Stimulated activated CD8-positive, alpha-beta memory T cell treated with anti-CD3 and anti-CD28 coated beads, Interleukin-7, amount 100 ng/mL, for 1 hour (primary cell): ENCODE data around the gene FEZF2.

ENCODE experiments used
- DNase-seq, 2 donors: peaks; one replicate each; pipeline ENCODE4 v3.0.0-alpha.2; 2020; ENCODE audit warnings: low read depth in 2 of 2

The FEZF2 gene

DNA sequence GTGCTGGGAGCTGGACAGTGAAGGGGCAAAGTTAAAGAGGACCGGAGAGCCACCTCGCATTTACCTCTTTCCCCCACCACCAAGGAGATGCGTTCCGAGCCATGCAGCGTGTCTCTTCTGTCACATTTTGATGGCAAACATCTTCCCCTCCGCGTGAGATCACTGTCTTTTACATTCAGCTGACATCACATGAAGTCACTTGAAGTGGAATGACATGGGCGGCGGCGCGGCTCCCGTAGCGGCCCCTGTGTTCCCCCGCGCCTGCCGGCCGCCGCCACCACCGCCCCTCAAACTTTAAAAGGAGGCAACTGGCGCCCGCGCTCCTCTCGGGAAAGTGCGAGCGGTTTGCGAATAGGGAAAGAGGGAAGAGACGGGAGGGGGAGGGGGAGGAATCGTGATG, at the start of gene FEZF2:
TSS of gene FEZF2 (minus strand) at position 336 of the 400 bp plus-strand sequence. CDS start 682 bp downstream, outside the sequence.
- DNase-seq: no peak

DNA sequence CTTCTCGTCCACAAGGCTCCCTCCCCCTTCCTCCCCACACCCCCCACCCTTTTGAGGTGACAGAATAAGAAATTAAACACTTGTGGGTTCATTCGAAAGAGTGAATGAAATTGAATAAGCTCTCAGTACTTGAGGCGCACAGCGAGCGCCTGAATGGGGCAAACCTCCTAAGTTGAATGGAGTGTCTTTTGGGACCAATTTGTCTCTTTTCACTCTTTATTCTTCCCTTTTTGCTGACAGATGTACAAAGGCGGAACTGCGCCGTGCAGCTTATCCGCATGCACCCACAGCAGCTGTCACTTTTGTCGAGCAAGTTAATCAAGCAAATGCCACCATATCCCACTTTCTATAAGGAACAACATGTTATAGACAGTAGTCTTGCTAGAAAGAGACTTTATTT, 47.9 kb upstream of the FEZF2 start:
- DNase-seq: no peak

DNA sequence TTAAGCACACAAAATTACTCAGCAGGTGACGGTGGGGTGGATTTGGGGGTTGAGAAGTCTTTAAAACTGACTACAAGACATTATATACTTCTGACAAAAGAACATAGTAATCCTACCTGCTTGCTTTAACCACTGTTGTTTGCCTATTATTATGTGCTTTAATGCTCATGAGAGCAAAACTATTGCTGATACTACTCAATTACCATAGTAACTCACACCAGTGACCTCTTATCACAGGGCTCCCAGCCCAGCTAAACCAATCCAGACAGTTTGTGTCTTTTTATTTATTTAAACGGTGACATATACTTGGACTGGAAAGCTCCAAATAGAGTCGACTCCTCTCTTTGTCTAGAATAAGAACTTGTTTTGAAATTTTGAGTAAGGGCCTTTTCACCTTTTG, 42.8 kb upstream of the FEZF2 start:
- no peak for DNase-seq

DNA sequence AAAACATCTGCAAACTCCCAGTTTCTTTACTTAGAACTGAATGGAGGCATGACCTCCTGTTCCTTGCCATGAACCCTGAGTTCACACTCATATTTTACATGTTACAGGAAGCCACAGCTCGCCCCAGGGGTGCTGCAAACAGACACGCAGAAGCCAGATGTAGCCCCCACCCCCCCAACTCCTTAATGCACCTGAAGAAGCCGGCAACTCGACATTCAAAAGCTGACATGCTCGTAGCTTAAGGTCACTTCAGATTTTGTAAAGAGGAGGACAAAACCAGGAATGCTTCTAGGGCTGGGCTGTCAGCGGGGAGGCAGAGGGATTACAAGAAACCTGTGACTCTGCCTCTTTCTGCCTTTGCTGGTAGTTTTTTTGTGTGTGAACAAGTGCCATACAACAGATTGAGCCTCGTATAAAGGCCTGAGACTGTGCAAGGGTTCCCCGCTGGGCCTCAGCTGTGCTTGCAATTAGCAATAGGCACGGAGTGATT, 42.0 kb upstream of the FEZF2 start:
- DNase-seq: no peak

DNA sequence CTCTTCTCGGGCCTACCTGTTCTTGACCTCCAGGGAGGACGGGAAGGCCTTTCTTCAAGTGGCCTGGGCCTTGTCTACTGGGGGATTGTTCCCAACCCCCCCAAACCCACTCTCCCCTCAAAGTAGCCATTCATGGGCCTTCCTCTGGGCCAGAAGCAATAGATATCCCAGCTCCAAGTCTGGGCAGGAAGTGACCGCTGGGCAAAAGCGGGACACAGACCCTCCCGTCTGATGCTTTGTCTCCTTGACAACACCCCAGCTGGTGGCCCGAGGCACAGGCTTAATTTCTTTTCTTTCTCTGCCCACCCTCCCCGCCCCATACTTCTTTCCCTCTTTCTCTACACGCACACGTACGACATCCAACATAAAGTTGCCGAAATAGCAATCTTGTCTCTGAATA, 41.4 kb upstream of the FEZF2 start:
- DNase-seq: no peak

DNA sequence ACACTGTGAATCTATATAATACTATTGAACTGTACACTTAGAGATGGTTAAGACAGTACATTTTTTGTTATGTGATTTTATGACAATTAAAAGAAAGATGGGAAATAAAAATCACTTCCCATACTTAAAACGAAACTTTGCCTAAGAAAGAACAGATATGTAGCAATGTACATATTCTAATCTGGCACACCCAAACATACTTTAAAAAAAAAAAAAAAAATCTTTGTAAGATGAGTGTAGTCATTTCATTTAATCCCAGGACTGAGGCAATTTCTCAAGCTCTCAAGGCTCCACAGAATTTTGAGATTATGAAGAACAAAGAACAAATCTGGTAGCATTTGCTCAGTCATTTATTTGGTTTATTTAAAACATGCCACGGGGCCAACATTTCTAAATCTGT, 40.3 kb upstream of the FEZF2 start:
- DNase-seq: no peak

DNA sequence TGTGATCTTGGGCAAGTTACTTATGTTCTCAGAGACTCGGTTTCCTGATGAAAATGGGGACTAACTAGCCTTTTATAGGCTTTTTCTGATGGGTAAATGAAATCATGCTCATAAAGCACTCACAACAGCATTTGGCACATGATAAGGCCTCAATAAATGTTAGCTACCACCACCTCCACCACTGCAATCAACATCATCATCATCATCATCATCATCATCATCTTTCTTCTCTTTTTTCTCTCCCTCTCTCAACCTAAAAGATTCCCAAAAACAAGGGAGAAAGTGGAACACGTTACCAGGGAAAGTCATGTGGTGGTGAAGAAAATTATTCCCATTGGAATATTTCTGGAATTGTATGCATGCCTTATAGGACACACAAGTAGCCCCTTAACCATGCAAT, 33.6 kb upstream of the FEZF2 start:
- no peak for DNase-seq

DNA sequence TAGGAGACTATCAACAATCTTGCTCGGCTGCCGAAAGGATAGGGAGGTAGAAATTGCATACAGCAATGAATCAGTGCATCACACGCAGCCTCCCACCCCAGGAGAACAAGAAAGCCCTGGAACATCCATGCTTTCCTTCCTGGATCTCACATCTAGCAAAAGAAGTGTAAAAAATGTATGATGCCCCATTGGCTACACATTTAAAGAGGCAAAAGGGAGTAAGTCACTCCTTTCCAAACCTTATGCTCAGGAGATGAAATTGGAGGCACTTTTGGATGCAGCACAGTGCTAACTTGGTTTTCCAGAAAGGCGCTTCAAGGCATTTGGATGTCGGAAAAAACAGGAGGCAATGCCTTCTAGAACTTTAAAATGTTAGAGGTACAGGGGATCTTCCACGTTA, 32.2 kb upstream of the FEZF2 start:
- no peak for DNase-seq

DNA sequence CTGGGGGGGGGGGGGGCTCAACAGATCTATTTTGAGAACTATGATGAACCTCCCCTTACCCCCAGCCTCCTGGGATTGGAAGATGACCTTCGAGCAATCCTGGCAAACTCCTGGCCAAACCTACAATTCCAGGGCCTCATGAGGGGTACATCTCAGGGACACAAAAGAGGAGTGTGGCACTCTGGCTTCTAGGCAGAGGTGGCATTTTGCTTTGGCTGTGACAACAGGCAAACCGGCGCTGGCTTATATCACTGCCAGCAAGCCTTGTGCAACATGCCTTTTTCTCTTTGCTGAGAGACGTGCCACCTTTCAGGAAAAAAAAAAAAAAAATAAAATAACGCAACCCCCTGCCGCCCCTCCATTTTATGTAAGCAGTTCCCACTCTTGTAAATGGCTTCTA, 31.8 kb upstream of the FEZF2 start:
- no peak for DNase-seq

DNA sequence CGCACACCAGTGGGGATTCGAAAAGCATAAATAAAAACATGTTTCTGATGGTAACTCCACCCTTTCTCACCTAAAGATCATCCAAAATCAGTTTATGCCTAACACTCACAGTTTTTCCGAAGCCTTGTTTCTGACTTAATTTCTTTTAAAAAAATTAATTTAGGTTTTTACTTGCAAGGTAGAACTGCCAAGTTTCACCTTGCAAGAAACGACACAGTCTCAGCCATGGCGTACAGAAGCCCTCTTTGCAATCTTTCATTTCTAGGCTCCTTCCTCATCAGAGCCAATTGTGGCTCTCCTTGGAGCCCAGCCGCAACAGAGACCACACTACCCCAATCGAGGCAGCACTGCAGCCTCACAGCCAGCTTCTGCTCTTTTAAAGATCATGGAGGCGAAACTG, 31.0 kb upstream of the FEZF2 start:
- no peak for DNase-seq

DNA sequence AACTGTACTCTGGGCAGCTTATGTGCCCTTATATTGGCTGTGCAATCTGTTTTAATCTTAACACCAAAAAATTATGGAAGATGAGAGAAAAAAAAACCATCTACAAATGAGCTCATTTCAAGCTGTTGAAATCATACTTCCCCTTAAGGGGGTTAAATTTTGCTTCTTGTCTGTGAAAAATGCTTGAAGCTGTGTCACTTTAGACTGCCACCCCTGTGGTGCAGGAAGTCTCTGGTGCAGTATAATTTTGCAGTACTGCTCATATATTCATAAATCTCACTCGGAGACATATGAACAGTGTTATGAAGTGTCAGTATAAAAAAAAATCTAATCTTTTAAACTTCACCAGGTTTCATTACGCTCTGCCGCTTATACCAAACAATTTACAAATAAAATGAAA, 30.4 kb upstream of the FEZF2 start:
- DNase-seq: no peak

DNA sequence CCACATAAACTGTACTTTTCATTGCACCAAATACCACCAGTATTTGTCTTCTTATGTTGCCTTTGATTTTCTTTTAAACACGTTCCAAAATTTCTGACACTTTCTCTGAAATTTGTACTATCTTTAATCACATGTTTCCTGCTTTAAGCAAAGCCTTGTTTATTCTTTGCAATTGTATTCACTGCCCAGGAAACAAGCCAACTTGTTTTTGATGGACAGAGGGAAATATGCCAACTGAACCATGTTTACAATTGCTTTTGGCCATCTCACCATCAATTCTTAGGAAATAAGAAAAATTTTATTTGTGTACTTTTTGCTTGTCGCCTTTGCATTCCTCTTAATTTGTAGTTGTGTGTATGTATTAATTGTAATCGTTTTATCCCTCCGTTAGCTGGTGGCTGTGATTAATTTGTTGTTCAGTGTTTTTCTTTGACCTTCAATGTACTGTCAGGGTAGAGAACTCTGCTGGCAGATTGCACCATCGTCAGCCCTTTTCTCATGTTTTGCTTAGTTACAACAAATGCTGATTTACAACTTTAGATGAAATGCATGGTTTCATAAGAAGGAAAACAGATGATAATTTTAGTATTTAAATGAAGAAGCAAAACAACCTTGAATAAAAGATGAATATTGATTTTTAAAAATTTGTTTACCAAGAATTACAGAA, 19.4 kb upstream of the FEZF2 start:
- DNase-seq: no peak

DNA sequence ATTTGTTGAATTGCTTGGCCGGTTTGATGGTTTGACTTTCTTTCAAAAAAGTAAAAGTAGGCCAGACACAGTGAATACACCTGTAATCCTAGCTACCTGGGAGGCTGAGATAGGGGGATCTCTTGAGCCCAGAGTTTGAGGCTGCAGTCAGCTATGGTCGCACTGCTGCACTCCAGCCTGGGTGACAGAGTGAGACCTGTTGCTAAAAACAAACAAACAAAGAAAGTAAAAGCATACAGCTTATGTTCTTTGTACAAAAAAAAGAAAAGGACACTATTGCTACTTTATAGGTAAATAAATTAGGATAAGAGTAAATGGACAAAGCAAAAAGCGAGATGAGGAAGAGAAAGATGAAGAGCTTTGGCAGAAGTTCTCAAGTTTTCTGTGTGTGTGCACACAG, 13.9 kb upstream of the FEZF2 start:
- DNase-seq: no peak

DNA sequence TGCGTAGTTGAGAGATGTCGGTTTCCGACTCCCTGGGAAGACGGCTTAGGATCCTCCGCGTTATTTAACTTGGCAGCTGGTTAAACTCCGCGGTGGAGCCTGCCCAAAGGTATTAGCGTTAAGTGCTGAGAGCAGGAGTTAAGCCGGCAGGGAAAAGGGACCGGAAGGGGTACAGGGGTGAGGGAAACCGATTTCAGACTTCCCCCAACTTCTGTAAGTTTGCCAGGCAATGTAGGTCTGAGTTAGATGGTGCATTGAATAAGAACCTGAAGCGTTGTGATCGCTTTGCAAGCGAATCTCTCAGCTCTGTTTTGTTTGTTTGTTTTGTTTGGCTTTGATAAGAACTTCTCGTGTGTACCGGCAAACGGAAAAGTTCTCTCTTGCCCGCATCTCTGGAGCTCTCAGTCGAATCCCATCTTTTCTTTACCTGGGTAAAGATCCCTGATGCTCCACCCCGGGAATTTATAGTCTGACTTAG, 6.0 kb upstream of the FEZF2 start:
- no peak for DNase-seq

DNA sequence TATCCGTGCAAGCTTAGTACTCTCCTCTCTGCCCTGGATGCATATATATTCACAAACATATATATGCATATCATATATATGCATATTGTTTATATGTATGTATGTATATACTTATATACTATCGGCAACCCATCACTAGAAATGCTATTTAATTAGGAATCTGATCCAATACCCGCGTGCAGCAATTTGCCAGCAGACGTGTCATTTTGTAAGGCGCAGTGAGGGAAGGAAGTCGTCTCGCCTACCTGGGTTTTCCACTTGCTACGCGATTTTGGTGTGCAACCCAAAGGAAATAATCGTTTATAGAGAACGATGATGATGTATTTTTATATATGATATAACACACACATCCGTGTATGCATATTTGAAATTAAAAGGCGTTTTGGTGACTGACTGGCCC, 5.6 kb upstream of the FEZF2 start:
- DNase-seq: no peak

DNA sequence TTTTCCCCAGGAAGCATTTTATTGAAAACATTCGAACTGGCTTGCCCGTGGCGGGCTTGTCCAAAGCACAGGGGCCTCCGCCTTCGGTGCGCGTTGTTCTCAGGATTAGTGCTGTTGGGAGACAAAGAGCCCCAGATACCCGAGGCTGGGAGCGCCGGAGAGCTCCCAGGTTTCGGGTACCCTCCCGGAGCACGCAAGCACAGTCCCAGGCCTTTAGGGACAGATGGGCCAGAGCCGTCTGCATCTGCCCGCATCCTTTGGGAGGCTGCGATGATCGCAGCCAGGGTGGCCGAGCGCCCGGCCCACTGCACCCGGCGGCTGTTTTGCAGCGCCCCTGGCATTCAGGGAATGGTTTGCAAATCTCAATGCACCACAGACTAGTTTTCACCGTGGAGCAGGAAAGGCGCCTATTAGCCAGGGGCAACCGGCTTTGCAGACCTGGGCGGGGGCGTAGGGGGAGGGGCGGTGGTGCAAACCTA, 5.0 kb upstream of the FEZF2 start:
- DNase-seq: no peak

DNA sequence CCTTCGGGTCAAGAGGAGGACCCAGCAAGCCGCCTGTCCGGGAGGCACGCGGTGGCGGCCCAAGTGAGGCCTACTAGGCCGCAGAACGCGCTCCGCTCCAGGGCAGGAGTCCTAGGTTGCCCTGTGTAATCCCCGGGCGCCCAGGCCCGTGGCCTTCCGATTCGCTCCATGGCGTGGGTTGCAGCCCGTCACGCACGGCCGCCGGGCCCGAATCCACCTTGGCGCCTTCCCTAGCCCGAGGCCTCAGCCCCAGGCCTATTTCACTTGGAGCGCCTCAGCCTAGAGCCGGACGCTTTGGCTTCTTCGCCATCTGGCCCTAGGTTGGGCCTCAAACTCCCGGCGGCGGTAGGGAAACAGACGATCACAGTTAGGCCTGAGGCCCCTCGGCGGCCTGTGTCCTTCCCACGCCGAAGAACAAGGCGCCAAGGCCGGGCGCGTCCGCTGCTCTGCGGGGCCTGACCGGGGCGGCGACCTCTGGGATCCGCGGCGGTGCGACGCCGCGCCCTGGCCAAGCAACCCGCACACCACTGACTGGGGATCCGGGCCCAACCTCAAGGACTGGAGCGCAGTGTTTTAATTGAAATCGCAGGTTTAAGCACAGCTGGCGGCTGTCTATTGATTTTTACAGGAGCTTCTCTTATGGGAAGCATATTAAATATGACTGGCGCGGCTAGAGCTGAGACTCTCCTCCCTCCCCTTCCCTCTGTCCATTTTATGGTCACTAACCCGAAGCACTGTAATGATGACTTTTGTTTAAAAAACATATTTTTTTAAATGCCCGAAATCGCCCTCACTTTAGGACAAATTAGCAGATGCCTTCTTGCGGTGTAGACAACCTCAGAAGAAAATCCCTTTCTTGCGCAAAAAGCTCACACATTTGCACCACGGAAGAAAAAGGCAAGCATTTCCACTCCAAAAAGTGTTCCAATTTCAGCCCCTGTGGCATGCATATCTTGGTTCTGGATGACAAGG, 3.8 kb upstream of the FEZF2 start:
- no peak for DNase-seq

DNA sequence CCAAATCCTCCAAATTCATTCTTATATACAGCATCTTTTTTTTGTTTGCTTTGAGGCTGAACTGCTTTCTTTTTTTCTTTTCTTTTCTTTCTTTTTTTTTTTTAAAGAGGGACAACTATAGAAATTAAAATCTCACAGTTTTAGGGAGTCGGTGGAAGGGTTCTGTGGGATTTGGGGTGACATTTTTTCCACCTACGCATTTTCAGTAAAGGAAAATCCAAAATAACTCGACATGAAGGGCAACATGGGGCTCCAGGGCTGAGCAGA, 3.0 kb upstream of the FEZF2 start:
- DNase-seq: no peak

DNA sequence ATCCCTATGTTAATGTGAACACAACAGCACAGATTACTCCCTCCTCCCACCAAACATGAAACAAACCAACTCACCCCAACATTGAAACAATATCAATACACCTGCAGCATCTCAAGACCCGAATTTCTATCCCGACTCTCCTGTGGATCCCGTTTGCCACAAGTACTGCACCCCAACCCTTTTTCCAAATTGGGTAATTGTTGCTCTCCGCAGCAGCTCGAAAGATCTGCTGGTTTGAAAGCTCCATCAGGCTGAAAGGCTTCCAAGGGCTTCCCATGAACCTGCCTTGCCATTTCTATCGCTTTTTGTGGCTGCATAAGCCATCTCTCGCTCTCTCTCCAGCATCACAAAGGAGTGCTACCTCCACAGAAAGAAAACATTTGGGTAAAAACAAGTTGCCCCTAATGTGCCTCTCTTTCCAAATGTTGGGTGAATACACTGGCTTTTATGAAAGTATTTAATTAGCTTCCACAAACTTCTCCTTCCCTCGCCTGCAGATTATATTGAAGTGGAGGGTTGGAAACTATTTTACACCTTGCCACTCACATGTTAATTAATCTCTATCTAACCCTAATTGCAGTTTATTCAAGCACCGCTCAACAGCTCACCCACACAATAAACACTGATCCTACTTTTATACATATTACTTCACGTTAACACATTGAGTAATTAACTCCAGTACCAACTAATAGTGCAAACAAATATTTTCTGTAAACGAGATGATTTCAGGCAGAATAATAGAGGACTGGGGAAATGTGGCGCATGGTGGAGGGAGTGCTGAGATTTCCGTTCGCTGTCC, 2.5 kb upstream of the FEZF2 start:
- no peak for DNase-seq

DNA sequence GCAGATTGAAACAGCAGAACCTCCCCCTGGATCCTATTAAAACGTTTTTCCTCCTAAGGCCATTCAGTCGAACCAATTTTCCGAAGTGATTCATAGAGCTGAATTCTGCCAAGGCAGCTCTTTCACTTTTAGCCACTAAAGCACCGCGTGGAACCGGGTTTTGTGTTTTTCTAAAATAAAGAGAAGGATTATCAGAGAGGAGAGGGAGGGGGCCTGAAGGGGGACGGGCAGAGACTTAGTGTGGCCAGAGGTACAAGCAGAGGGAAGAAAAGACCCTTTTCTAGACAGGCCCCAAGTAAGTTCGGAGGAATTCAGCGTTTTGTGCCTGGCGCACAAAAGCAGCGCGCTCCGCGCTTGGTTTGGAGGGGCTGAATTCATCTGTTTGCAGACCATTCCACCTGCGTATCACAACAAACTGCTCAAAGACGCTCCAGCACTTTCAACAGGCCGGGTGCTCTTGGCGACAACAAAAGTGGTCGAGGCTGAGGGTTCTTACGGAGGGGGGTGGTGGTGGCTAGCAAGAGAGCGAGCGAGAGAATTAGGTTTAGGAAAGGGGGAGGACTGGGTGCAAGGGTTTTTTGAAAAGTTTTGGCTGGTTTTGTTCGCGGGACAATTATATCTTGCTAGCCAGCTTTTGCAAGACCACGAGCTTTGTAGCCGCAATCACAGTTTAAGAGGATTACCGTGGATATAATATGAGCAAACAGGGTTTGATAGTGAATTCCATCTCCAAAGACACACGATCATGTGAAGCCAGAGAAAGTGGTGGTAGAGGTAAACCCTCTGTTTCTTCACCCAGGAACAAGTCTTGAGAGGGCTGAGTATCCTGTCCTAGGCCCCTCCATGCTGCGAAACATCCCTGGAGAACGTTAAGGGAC, 1.2 kb upstream of the FEZF2 start:
- DNase-seq: no peak

DNA sequence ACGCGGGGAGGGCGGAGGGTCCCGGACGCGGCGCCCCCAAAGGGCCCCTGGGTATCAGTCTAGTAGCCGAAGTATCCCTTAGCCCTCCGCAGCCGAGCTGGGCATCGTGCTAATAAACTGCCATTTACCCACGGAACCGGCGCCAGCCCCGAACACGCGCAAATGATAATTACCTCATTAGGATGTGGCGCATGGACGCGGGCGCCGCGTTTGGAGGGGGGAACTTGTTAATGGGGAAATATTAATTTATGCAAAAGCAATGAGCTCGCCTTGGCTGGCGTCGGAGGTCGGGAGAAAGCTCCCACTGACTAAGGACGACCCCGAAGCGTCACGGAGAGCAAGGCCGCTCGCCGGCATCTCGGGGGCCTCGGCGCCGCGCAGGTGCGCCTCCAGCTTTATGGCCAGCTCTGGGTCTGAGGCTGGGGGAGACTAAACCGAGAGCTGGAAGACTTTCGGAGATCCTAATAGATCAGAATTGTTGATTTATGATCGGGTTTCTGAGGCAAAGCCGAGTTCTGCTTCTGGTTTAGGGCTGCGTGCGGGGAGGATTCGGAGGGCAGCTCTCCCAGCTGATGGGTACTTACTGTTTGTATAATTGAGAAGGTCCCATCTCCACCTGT, 474 bp upstream of the FEZF2 start:
- DNase-seq: no peak
